Neutrophil (primary cell): ENCODE measurements around the gene ELMOD1.
"Not testable (repeated sequence)": the region's sequence is repeated elsewhere in the genome, so short reads cannot be mapped to it uniquely, and the experiment has no call there.

Source experiments
- H3K27ac ChIP-seq: fragments of 200-600 bp; sonication (generic); 2 replicates; pipeline ENCODE4 v1.5.1; 2016; ENCODE audit warnings: mild to moderate bottlenecking, moderate library complexity
- H3K27me3 ChIP-seq: fragments of 200-600 bp; sonication (generic); 2 replicates; pipeline ENCODE4 v1.6.0; 2016; ENCODE audit warnings: mild to moderate bottlenecking
- H3K36me3 ChIP-seq: fragments of 200-600 bp; sonication (generic); 2 replicates; pipeline ENCODE4 v1.5.1; 2017
- H3K4me1 ChIP-seq, 2 experiments: fragments of 200-600 bp in 1 of 2; sonication (generic) in 1 of 2; 1 replicate in 1 of 2; 2 replicates in 1 of 2; pipeline versions ENCODE4 v1.5.1 to v1.6.1; 2013 to 2016; ENCODE audit warnings: low read depth in 1 of 2, low read length in 1 of 2, mild to moderate bottlenecking in 1 of 2, moderate library complexity in 1 of 2; ENCODE audit not compliant: control insufficient read depth in 1 of 2, insufficient read depth in 1 of 2
- H3K4me3 ChIP-seq, 2 experiments: fragments of 200-600 bp in 1 of 2; sonication (generic) in 1 of 2; 1 replicate in 1 of 2; 2 replicates in 1 of 2; pipeline ENCODE4 v1.5.1; 2013 to 2016; ENCODE audit warnings: low read depth in 1 of 2, low read length in 1 of 2, mild to moderate bottlenecking in 1 of 2, moderate library complexity in 1 of 2
- H3K9me3 ChIP-seq: fragments of 200-600 bp; sonication (generic); 2 replicates; pipeline ENCODE4 v1.5.1; 2016
- TF ChIP-seq, protein P1 (sequence below): fragments of 200-600 bp; sonication (generic); IDR thresholded peaks from 2 replicates; pipeline ENCODE4 v1.5.1; 2016; ENCODE audit warnings: antibody characterized with exemption

The ELMOD1 gene

DNA sequence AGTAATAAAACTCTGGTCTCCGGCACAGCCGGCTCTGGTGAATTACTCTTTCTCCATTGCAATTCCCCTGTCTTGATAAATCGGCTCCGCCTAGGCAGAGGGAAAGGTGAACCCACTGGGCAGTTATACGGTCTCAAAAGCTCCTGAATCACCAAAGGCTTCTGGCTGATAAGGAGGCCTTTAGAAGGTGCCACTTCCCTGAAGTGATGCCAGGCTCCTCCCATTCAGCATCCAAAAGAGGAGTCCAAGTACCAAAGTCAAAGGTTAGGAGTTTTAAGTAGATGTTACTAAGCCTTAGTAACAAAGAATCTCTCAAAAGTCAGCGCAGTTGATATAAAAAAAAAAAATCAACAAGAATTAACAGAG is 13.6 kb upstream of the ELMOD1 start:
- TF ChIP-seq, protein P1, sequence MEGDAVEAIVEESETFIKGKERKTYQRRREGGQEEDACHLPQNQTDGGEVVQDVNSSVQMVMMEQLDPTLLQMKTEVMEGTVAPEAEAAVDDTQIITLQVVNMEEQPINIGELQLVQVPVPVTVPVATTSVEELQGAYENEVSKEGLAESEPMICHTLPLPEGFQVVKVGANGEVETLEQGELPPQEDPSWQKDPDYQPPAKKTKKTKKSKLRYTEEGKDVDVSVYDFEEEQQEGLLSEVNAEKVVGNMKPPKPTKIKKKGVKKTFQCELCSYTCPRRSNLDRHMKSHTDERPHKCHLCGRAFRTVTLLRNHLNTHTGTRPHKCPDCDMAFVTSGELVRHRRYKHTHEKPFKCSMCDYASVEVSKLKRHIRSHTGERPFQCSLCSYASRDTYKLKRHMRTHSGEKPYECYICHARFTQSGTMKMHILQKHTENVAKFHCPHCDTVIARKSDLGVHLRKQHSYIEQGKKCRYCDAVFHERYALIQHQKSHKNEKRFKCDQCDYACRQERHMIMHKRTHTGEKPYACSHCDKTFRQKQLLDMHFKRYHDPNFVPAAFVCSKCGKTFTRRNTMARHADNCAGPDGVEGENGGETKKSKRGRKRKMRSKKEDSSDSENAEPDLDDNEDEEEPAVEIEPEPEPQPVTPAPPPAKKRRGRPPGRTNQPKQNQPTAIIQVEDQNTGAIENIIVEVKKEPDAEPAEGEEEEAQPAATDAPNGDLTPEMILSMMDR: no peak
- Histone ChIP-seq H3K4me1 (no peaks in the 10 kb centered on the region), H3K27ac (no peak overlapping the region), H3K36me3 (no peaks in the 10 kb centered on the region), H3K4me3 (no peak overlapping the region), H3K27me3 (peaks cover 23% of the 10 kb centered on the region), H3K9me3 (no peaks in the 10 kb centered on the region)

DNA sequence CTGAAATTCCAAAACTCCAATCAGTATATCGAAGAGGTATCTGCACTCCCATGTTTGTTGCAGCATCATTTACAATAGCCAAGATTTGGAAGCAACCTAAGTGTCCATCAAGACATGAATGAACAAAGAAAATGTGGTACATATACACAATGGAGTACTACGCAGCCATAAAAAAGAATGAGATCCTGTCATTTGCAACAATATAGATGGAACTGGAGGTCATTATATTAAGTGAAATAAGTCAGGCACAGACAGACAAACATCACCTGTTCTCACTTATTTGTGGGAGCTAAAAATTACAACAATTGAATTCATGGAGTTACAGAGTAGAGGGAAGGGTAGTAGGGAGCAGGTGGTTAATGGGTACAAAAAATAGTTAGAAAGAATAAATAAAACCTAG is 11.8 kb upstream of the ELMOD1 start:
- not testable (repeated sequence) for H3K4me3 ChIP-seq, H3K27ac ChIP-seq, H3K4me1 ChIP-seq

DNA sequence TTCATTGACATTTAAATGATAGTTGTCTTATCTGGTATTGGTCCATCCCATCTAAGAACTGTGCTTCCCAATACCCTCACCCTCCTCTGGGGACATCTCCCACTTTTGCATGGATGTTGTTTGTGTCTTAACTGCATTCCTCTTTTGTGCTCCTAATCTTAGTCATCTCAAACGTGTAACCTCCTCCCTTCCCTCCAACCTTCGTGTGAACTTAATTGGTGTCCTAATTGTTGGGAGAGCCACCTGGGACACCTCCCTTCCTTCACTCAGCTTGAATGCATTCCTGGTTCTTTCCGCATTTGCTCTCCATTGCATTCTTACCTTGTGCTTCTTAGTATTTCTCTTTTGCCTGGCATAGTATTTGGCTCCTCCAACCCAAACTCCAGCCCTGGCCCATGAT is 9.8 kb upstream of the ELMOD1 start:
- no peaks in the 10 kb centered on the region for H3K36me3 ChIP-seq
- no peaks in the 10 kb centered on the region for H3K9me3 ChIP-seq
- no peak overlapping the region for H3K4me3 ChIP-seq
- no peaks in the 10 kb centered on the region for H3K4me1 ChIP-seq
- TF ChIP-seq, protein P1: no peak
- H3K27ac ChIP-seq: no peak overlapping the region
- H3K27me3 ChIP-seq: peaks cover 52% of the 10 kb centered on the region

More for the DNA sequence above, 11.8 kb upstream of the ELMOD1 start:
- not testable (repeated sequence) for H3K36me3 ChIP-seq, H3K9me3 ChIP-seq
- H3K27me3 ChIP-seq: peaks cover 33% of the 10 kb centered on the region

DNA sequence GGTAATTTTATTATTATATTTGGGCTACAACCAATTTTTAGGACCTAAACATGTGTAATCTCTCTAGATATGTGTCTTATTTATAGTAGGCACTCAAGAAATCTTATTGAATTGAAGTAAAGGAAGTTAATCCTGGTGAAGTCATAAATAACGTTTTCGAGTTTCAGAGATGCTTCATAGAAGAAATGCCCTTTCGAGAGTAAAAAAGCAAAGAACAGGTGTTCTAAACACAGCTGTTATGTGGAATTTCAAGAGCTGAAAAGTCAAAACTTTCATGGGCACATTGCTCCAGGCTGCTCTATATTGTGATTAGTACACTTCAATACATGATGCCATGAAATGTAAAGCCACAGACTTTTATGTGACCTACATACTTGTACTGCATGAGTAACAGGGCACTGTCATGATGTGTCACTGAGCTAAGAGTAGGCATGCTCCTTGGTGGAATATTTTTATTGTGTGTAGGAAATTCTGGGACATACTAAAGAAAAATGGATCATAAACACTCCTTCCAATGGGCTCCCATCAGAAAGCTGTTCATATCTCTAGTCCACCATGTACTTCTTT is 7.2 kb upstream of the ELMOD1 start:
- Histone ChIP-seq H3K36me3 (no peaks in the 10 kb centered on the region), H3K27me3 (peaks cover 75% of the 10 kb centered on the region), H3K4me1 (no peaks in the 10 kb centered on the region), H3K9me3 (no peaks in the 10 kb centered on the region), H3K4me3 (no peak overlapping the region), H3K27ac (no peak overlapping the region)
- TF ChIP-seq, protein P1: no peak

DNA sequence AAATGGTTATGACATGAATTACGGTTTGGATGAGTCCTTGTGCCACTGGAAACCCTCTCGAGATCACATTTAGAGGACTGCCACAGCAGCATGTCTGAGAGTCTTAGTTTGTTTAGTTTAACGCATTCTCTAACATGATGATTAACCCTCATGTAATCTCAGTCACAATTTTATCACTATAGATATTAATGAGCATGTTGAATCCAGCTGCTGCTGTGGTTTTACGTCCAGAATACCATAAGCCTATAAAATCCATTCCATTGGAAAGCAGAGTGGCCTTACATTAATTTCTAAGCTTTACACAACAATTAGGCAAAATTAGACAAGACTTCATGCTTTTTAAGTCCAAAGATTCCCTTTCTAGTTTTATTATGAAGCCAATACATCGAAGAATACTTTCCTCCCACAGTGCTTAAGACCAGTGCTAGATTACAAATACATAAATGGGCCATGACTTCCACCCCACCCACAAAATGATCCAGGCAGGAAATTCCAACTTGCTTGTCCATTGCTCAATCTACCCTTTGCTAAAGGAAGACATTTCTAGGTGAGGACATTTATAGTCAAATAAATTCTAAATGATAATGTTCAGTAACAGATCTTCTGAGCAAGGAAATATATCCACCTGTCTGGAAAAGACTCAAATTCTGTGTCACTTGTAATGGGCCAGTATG is 3.5 kb upstream of the ELMOD1 start:
- H3K27ac ChIP-seq: no peak overlapping the region
- peaks cover 4 to 13% of the 10 kb centered on the region in 2 experiments for H3K4me1 ChIP-seq
- H3K36me3 ChIP-seq: no peaks in the 10 kb centered on the region
- TF ChIP-seq, protein P1: no peak
- no peak overlapping the region for H3K4me3 ChIP-seq
- peaks cover 100% of the 10 kb centered on the region for H3K27me3 ChIP-seq
- H3K9me3 ChIP-seq: no peaks in the 10 kb centered on the region

DNA sequence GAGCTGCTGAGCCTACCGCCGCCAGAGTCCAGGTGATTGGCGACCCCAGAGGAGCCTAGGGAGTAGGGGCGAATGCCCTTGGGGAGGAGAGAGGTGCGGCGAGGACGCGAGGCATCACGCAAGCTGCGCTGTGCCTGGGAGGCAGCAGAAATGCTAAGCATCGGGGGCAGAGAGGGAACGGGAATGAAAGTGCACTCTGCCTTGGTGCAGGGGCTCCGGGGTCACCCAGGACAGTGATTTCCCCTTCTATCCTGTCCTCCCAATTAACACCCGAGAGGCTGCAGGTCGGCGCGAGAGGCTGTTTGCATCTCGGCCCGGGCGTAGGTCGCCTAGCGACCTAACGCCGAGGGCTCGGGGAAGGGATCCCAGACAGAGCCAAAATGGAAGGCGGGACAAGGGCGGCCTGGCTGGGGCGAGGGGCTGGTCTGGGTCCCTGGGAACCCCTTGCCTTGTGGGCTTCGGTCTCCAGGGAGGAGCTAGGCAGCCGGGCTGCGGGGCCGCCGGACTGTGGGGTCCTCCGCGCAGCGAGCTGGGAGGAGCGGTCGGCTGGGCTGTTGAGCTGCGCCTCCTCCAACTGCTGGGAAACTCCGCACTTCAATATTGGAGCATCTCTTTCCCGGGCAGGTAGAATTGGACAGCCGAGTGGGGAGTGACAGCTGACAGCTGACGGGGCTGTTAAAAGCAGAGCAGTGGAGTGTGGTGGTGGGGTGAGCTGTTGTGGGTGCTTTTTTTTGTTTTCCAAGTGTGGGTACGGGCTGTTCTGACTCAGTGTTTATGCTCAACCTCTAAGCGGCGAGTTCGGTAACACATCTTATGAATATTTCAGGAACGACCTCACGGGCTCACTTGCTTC is 657 bp downstream of the ELMOD1 start:
- peaks cover 100% of the 10 kb centered on the region for H3K27me3 ChIP-seq
- no peak overlapping the region for H3K4me3 ChIP-seq
- TF ChIP-seq, protein P1: no peak
- H3K4me1 ChIP-seq: peaks cover 4 to 13% of the 10 kb centered on the region in 2 experiments
- H3K9me3 ChIP-seq: no peaks in the 10 kb centered on the region
- no peaks in the 10 kb centered on the region for H3K36me3 ChIP-seq
- H3K27ac ChIP-seq: no peak overlapping the region
